ENCODE results near the gene PKP2.

PKP2 gene

GRCh38 chr12:32742133-32742532 is 154.4 kb downstream of the PKP2 start:
- no peak for TF ChIP-seq CTCF (IDR thresholded peaks at IDR 0.05; ENCODE audit: low read depth, low read length, missing control alignments)
- Histone ChIP-seq H3K27me3 (replicated peaks) (no peaks in the 10 kb centered on the region), H3K4me3 (ENCODE audit: low read depth, low read length) (no peak overlapping the region), H3K27ac (no peak overlapping the region), H3K36me3 (replicated peaks) (peaks cover 43% of the 10 kb centered on the region)
- in situ Hi-C loops (cut with HindIII; ENCODE audit: low pct_ligation_motif_present, low sequenced_read_pairs), result no loop called here
- DNase-seq, result no peak
